GM12875 (cell line): ENCODE measurements around the gene RECQL5.

ENCODE experiments used
- H3K4me3 ChIP-seq: one replicate; pipeline ENCODE4 v1.5.1; 2011; ENCODE audit warnings: low read depth, low read length, control low read depth
- CTCF ChIP-seq: IDR thresholded peaks from 2 replicates; pipeline ENCODE4 v1.5.1; 2011; ENCODE audit warnings: low read depth, mild to moderate bottlenecking, control low read depth, inconsistent platforms, low read length, moderate library complexity, borderline replicate concordance; ENCODE audit not compliant: insufficient read depth

RECQL5 gene

GRCh38 chr17:75666959-75667790, at the start of gene RECQL5, which contains the start of gene SAP30BP:
Gene RECQL5 (minus strand): TSS chr17:75667154. CDS start chr17:75666557, 597 bp downstream.
Gene SAP30BP (plus strand): TSS chr17:75667338. CDS start chr17:75667373, 35 bp downstream.
- TF ChIP-seq CTCF: no peak

GRCh38 chr17:75712446-75712845, 45.5 kb upstream of the RECQL5 start:
- no peak overlapping the region for H3K4me3 ChIP-seq
- TF ChIP-seq CTCF: no peak

More at GRCh38 chr17:75666959-75667790, at the start of gene RECQL5, which contains the start of gene SAP30BP:
- H3K4me3 ChIP-seq: peak within 1 kb of the TSS; percentile 65

GRCh38 chr17:75707079-75707571, 40.2 kb upstream of the RECQL5 start:
- H3K4me3 ChIP-seq: no peak overlapping the region
- no peak for TF ChIP-seq CTCF

GRCh38 chr17:75706042-75706728, 39.2 kb upstream of the RECQL5 start:
- no peak overlapping the region for H3K4me3 ChIP-seq
- no peak for TF ChIP-seq CTCF

- no peak for TF ChIP-seq CTCF
Measured at GRCh38 chr17:75704963-75705875, 38.3 kb upstream of the RECQL5 start.

GRCh38 chr17:75703591-75703990, 36.6 kb upstream of the RECQL5 start:
- no peak overlapping the region for H3K4me3 ChIP-seq
- no peak for TF ChIP-seq CTCF

More at GRCh38 chr17:75704963-75705875, 38.3 kb upstream of the RECQL5 start:
- no peak overlapping the region for H3K4me3 ChIP-seq
